ENCODE data around the gene MRPL39. TPM values are rescaled to one million over a fixed set of nuclear protein-coding genes. Genes with fewer than 3 reads are reported as not detected.

Gene MRPL39
- total and polyA plus RNA-seq, 4 donors = 19.2 to 35.7 (median 24.4) TPM

DNA sequence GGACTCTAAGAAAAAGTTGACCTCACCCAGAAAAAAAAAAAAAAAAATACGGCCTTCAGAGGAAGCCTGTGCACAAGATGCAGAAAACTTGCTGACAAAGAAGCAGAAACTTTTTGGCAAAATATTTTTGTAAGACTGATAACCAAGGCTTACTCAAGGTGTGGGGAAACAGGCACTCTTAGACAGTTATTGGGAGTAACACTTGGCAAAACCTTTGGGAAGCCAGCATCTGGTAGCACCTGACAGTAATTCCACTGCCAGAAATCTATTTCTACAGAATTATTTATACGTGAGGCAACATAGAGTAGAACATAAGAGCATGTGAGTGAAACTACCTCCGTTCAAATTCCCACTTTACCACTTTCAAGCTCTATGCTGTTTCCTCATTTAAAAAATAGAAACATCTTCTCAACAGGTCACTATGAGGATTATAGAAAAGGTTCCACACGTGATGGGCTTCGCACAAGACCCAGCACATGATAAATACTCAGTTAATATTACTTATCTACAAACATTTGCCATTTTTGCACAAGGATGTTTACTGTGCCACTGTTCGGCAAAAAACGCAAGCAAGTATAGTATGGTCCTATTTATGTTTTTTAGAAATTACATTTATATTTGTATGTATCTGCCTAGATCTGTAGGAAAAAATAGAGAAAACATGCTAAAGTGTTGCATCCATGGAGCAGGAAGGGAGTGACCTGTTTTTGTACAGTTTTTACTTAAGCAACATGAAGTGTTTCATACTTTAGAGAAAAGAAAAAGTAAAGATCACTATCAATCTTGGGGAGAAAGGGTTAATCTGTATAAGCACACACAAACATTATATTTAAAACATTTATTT is 22.2 kb downstream of the MRPL39 start:
- TF ChIP-seq, protein P1, sequence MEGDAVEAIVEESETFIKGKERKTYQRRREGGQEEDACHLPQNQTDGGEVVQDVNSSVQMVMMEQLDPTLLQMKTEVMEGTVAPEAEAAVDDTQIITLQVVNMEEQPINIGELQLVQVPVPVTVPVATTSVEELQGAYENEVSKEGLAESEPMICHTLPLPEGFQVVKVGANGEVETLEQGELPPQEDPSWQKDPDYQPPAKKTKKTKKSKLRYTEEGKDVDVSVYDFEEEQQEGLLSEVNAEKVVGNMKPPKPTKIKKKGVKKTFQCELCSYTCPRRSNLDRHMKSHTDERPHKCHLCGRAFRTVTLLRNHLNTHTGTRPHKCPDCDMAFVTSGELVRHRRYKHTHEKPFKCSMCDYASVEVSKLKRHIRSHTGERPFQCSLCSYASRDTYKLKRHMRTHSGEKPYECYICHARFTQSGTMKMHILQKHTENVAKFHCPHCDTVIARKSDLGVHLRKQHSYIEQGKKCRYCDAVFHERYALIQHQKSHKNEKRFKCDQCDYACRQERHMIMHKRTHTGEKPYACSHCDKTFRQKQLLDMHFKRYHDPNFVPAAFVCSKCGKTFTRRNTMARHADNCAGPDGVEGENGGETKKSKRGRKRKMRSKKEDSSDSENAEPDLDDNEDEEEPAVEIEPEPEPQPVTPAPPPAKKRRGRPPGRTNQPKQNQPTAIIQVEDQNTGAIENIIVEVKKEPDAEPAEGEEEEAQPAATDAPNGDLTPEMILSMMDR (IDR thresholded peaks at IDR 0.05; ENCODE audit: low read depth, low read length, missing input control) = no peak
- TF ChIP-seq EGR1 (IDR thresholded peaks at IDR 0.05; ENCODE audit: low read depth in 2 of 2) = no peak
- TF ChIP-seq, protein P2, sequence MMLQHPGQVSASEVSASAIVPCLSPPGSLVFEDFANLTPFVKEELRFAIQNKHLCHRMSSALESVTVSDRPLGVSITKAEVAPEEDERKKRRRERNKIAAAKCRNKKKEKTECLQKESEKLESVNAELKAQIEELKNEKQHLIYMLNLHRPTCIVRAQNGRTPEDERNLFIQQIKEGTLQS (IDR thresholded peaks at IDR 0.05) = no peak
- TF ChIP-seq FOXA1 (IDR thresholded peaks at IDR 0.05) = no peak
- TF ChIP-seq HNF4G (IDR thresholded peaks at IDR 0.05) = no peak
- WGBS = 92% methylated on average over 7 of the region's 7 CpGs
- no peaks in the 10 kb centered on the region for H3K27me3 ChIP-seq (ENCODE audit: control insufficient read depth in 4 of 4, insufficient read depth in 4 of 4, low read length in 3 of 4)

DNA sequence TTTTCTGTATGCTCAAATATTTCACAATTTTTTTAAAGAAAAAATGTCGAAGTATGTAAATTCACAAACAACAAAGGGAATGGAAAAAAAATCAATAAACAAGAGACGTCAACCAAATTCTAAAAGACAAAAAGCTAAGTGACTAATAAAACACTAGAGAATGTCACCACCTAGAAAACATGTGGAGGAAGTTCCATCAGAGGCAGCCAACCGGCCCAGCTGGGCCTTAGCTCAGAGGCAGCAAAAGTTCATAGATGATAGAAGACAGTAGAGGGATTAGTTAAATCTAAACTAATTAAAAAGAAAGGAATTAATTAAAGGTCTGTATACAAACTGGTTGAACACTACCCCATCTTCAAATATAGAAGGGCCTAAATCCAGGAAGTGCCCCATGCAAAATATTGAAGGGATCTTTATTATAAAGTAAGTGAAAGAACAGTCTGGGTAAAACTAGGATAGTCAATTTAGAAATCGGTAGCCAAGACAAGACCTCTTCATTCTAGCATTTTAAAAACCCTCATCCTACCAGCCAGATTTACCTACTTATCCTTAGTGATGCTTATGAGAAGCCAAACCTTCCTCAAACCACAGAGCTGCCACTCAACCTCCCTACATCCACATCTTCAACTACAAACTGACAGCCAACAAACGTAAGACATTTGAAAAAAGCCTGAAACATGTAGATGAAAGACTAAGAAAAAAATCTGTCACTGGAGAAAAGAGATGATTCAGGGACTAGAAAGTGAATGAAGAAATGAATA is 23.7 kb downstream of the MRPL39 start:
- H3K4me3 ChIP-seq (ENCODE audit: low read depth in 1 of 3, low read length in 3 of 3) = no peak overlapping the region
- no peaks in the 10 kb centered on the region for H3K27me3 ChIP-seq (ENCODE audit: control insufficient read depth in 4 of 4, insufficient read depth in 4 of 4, low read length in 3 of 4)
- no peak for DNase-seq (ENCODE audit: low spot score)
- H3K36me3 ChIP-seq (ENCODE audit: control insufficient read depth in 4 of 4, insufficient read depth in 3 of 4, low read depth in 1 of 4, low read length in 3 of 4) = peaks cover 0 to 22% (median 11%) of the 10 kb centered on the region in 4 donors
- TF ChIP-seq NR2F2 (IDR thresholded peaks at IDR 0.05) (no peak), RAD21 (IDR thresholded peaks at IDR 0.05) (no peak), FOXA1 (IDR thresholded peaks at IDR 0.05) (no peak), FOXA2 (IDR thresholded peaks at IDR 0.05) (no peak), GABPA (IDR thresholded peaks at IDR 0.05 in 1 of 2, conservative IDR thresholded peaks at IDR 0.05 in 1 of 2) (no peak), TAF1 (conservative IDR thresholded peaks at IDR 0.05) (no peak), RXRA (IDR thresholded peaks at IDR 0.05) (no peak), YY1 (IDR thresholded peaks at IDR 0.05) (no peak), EGR1 (IDR thresholded peaks at IDR 0.05; ENCODE audit: low read depth in 2 of 2) (no peak), JUND (IDR thresholded peaks at IDR 0.05) (no peak), SP1 (IDR thresholded peaks at IDR 0.05) (no peak), HNF4G (IDR thresholded peaks at IDR 0.05) (no peak)
- TF ChIP-seq, protein P2 (IDR thresholded peaks at IDR 0.05) = no peak
- TF ChIP-seq, protein P3, sequence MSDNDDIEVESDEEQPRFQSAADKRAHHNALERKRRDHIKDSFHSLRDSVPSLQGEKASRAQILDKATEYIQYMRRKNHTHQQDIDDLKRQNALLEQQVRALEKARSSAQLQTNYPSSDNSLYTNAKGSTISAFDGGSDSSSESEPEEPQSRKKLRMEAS (IDR thresholded peaks at IDR 0.05) = no peak
- TF ChIP-seq, protein P4, sequence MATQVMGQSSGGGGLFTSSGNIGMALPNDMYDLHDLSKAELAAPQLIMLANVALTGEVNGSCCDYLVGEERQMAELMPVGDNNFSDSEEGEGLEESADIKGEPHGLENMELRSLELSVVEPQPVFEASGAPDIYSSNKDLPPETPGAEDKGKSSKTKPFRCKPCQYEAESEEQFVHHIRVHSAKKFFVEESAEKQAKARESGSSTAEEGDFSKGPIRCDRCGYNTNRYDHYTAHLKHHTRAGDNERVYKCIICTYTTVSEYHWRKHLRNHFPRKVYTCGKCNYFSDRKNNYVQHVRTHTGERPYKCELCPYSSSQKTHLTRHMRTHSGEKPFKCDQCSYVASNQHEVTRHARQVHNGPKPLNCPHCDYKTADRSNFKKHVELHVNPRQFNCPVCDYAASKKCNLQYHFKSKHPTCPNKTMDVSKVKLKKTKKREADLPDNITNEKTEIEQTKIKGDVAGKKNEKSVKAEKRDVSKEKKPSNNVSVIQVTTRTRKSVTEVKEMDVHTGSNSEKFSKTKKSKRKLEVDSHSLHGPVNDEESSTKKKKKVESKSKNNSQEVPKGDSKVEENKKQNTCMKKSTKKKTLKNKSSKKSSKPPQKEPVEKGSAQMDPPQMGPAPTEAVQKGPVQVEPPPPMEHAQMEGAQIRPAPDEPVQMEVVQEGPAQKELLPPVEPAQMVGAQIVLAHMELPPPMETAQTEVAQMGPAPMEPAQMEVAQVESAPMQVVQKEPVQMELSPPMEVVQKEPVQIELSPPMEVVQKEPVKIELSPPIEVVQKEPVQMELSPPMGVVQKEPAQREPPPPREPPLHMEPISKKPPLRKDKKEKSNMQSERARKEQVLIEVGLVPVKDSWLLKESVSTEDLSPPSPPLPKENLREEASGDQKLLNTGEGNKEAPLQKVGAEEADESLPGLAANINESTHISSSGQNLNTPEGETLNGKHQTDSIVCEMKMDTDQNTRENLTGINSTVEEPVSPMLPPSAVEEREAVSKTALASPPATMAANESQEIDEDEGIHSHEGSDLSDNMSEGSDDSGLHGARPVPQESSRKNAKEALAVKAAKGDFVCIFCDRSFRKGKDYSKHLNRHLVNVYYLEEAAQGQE (IDR thresholded peaks at IDR 0.05) = no peak
- TF ChIP-seq, protein P1 (IDR thresholded peaks at IDR 0.05; ENCODE audit: low read depth, low read length, missing input control) = no peak
- TF ChIP-seq, protein P5, sequence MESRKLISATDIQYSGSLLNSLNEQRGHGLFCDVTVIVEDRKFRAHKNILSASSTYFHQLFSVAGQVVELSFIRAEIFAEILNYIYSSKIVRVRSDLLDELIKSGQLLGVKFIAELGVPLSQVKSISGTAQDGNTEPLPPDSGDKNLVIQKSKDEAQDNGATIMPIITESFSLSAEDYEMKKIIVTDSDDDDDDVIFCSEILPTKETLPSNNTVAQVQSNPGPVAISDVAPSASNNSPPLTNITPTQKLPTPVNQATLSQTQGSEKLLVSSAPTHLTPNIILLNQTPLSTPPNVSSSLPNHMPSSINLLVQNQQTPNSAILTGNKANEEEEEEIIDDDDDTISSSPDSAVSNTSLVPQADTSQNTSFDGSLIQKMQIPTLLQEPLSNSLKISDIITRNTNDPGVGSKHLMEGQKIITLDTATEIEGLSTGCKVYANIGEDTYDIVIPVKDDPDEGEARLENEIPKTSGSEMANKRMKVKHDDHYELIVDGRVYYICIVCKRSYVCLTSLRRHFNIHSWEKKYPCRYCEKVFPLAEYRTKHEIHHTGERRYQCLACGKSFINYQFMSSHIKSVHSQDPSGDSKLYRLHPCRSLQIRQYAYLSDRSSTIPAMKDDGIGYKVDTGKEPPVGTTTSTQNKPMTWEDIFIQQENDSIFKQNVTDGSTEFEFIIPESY (IDR thresholded peaks at IDR 0.05) = no peak
- H3K9ac ChIP-seq (ENCODE audit: low read depth in 1 of 2, low read length in 2 of 2) = no peak overlapping the region
- 88% methylated on average over 5 of the region's 5 CpGs for WGBS
- H3K4me1 ChIP-seq (ENCODE audit: control insufficient read depth in 4 of 4, insufficient read depth in 4 of 4, low read length in 3 of 4) = no peaks in the 10 kb centered on the region
- H3K9me3 ChIP-seq (ENCODE audit: control insufficient read depth in 4 of 4, low read length in 3 of 4) = no peaks in the 10 kb centered on the region
- H3K27ac ChIP-seq (ENCODE audit: low read depth in 1 of 2, low read length in 2 of 2) = no peak overlapping the region

More for the DNA sequence above, 22.2 kb downstream of the MRPL39 start:
- Histone ChIP-seq H3K4me1 (ENCODE audit: control insufficient read depth in 4 of 4, insufficient read depth in 4 of 4, low read length in 3 of 4) (no peaks in the 10 kb centered on the region), H3K36me3 (ENCODE audit: control insufficient read depth in 4 of 4, insufficient read depth in 3 of 4, low read depth in 1 of 4, low read length in 3 of 4) (peaks cover 2 to 36% (median 22%) of the 10 kb centered on the region in 4 donors), H3K4me3 (ENCODE audit: low read depth in 1 of 3, low read length in 3 of 3) (no peak overlapping the region), H3K9me3 (ENCODE audit: control insufficient read depth in 4 of 4, low read length in 3 of 4) (no peaks in the 10 kb centered on the region), H3K9ac (ENCODE audit: low read depth in 1 of 2, low read length in 2 of 2) (no peak overlapping the region), H3K27ac (ENCODE audit: low read depth in 1 of 2, low read length in 2 of 2) (no peak overlapping the region)
- no peak for DNase-seq (ENCODE audit: low spot score)

Data from liver (tissue), 9 donors.